ENCODE results near the gene AP1S1.

Gene AP1S1

DNA sequence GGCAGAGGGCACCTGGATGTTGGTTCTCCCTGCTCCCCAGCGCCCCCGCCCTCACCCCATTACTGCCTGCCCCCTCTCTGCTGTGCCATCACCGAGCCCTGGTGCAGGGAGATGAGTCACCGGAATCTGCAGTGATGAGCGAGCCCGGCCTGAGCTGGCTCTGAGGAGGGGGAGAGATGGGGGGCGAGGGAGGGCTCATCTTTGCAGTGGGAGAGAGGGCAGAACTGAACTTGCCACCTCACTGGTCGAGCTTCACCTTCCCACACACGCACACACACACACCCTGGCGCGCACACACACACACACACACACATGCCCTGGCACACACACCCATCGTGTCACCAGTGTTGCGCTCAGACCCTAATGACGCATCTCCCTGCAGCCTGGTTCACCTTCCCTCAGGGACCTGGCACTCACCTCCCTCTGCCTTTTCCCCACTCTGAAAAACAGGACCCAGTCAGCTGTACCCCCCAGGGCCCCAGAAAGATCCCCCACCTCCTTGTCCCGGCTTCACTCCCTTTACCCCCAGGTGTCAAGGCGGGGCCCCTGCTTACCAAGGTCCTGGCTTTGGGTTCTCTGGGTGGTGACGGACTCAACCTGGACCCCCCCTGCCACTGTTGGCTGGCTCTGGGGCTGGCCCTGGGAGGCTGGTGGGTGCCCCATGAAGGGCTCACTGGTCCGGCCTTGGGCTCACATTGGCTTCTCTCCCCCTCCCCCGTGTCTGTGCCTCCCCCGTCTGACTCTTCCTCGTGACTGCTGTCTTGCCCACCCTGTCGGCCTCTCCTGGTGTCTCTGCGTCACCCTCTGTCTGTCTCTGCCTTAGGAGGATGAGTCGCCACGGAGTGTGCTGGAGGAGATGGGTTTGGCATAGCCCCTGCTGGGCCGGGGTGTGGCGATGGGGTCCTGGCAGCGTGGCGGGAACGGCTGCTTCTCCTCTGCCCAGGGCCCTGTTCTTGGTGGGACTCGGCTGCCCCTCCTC lies 5.7 kb downstream of the AP1S1 start:
- Histone ChIP-seq H3K4me1 (ENCODE audit: control insufficient read depth, insufficient read depth, low read length) (peaks cover 27% of the 10 kb centered on the region), H3K9ac (ENCODE audit: low read length in 2 of 2) (no peak overlapping the region), H3K27me3 (ENCODE audit: control insufficient read depth in 1 of 2, insufficient read depth in 2 of 2, low read length in 2 of 2) (peaks cover 24 to 40% of the 10 kb centered on the region in 2 donors), H3K36me3 (ENCODE audit: control insufficient read depth in 2 of 2, insufficient read depth in 2 of 2, low read length in 2 of 2) (peaks cover 12 to 16% of the 10 kb centered on the region in 2 donors), H3K9me3 (ENCODE audit: control insufficient read depth in 2 of 2, low read length in 2 of 2) (no peaks in the 10 kb centered on the region), H3K27ac (ENCODE audit: low read length) (no peak overlapping the region), H3K4me3 (ENCODE audit: low read length in 2 of 2) (no peak overlapping the region)

DNA sequence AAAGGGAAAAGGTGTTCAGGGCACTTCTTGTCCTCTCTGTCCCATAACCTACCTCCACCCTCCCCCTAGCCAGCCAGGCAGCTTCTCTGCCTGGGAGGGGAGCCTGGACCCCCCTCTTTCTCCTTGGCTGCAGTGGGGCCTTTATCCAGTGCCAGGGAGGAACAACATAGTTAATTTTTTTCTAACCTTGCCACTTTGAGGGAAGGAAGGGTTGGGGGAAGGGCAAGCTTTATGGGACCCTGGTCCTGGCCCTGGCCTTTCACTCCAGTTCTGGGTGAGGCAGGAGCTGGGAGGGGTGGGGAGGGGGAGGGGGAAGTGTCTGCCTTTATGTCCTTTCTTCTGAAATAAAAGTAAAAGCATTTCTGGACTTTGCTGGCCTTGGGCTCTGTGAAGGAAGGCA lies 6.6 kb downstream of the AP1S1 start:
- Histone ChIP-seq H3K36me3 (ENCODE audit: control insufficient read depth in 2 of 2, insufficient read depth in 2 of 2, low read length in 2 of 2) (peaks cover 12 to 16% of the 10 kb centered on the region in 2 donors), H3K27me3 (ENCODE audit: control insufficient read depth in 1 of 2, insufficient read depth in 2 of 2, low read length in 2 of 2) (peaks cover 31 to 48% of the 10 kb centered on the region in 2 donors), H3K9ac (ENCODE audit: low read length in 2 of 2) (no peak overlapping the region), H3K27ac (ENCODE audit: low read length) (no peak overlapping the region), H3K4me1 (ENCODE audit: control insufficient read depth, insufficient read depth, low read length) (peaks cover 29% of the 10 kb centered on the region), H3K9me3 (ENCODE audit: control insufficient read depth in 2 of 2, low read length in 2 of 2) (no peaks in the 10 kb centered on the region), H3K4me3 (ENCODE audit: low read length in 2 of 2) (no peak overlapping the region)

DNA sequence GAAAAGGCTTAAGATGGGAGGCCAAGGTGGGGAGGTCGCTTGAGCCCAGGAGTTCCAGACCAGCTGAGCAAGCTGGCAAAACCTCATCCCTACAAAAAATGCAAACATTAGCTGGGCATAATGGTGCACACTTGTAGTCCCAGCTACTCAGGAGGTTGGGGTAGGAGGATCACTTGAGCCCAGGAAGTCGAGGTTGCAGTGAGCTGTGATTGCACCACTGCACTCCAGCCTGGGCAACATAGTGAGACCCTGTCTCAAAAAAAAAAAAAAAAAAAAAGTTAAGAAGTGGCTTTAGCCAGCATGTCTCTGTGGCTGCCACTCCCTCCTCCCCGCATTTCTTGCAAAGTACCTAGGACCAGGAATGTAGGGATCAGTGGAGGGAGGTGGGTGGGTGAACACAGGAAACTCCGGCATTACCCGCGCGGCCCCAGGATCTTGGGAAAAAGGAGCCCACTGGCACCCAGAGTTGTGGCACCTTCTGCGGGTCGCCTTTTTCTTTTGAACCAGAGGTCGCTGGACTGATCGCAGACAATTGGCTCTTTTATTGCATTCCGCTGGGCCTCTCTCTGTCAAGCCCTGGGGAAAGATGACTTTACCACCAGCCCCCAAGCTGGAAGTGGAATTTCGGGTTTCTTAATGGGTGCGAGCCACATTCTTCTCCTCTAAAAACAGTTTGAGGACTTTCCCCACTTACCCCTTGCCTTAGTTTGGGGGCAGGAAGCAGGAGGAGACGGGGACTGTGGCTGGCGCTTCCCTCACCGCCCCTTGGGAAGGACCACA lies 7.6 kb downstream of the AP1S1 start:
- H3K27me3 ChIP-seq (ENCODE audit: control insufficient read depth in 1 of 2, insufficient read depth in 2 of 2, low read length in 2 of 2): peaks cover 37 to 55% of the 10 kb centered on the region in 2 donors
- no peaks in the 10 kb centered on the region for H3K9me3 ChIP-seq (ENCODE audit: control insufficient read depth in 2 of 2, low read length in 2 of 2)
- H3K27ac ChIP-seq (ENCODE audit: low read length): no peak overlapping the region
- no peak overlapping the region for H3K4me3 ChIP-seq (ENCODE audit: low read length in 2 of 2)
- no peak overlapping the region for H3K9ac ChIP-seq (ENCODE audit: low read length in 2 of 2)
- H3K36me3 ChIP-seq (ENCODE audit: control insufficient read depth in 2 of 2, insufficient read depth in 2 of 2, low read length in 2 of 2): peaks cover 12 to 16% of the 10 kb centered on the region in 2 donors
- peaks cover 31% of the 10 kb centered on the region for H3K4me1 ChIP-seq (ENCODE audit: control insufficient read depth, insufficient read depth, low read length)

DNA sequence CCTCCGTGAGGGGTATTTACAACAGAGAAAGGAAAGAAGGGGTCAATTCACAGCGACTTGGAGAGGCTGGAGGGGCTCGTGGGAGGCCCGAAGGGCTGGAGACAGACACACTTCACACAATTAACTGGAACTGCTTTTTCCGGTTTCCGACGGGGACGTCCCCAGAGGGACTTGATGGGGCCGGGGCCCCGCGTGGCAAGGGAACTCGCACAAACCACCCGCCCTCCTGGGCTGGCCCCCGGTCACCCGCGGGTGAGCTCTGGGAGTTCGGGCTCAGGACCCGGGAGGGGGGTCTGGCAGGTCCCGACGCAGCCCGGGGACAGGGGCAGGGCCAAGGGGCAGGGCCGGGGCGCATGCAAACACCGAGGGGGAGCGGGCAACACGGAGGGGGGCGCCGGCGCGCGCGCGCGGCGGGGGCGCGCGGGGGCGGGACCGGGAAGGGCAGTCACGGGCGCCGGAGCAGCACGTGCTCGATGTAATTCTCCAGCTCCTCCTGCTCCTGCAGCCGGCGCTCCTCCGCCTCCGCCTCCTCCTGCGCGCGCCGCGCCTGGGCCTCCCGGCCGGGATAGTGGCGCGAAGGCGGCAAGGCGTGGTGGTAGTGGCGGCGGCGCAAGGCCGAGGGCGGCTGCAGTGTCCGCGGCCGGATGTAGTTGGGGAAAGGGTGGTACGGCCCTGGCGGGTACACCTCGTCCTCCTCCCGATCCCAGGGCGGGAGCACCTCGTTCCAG lies 8.4 kb downstream of the AP1S1 start:
- peaks cover 44 to 64% of the 10 kb centered on the region in 2 donors for H3K27me3 ChIP-seq (ENCODE audit: control insufficient read depth in 1 of 2, insufficient read depth in 2 of 2, low read length in 2 of 2)

DNA sequence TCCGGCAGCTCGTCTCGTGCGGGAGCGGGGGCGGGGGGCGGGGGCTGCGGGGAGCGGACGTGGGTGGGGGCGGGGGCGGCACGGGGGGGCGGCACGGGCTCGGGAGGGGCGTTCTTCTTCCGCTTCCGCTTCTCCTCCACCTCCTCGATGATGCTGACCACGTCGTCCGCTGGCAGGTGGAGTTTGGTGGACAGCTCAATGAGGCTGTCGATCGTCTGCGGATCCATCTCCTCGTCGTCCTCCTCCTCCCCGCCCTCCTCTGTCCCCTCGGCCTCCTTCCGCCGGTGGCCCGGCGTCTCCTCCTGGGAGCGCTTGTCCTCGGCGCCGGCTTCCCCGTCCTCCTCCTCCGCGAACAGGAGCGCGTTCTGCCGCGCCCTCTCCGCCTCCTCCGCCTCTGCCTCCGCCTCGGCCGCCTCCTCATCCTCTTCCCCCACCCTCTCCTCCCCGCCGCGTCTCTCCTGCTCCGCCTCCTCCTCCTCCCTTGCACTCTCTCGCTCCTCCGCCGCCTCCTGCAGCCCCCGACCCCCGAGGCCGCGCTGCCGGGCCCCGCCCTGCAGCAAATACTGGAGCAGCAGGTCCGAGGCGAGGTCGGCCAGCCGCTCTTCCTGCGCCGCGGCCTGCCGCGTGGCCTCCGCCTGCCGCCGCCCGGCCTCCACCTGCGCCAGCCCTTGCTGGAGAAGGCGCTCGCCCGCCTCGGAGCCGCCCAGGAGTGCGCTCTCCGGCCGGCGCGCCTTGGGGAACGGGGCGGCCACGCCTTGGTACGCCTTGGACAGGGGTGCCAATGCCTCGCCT lies 9.2 kb downstream of the AP1S1 start:
- H3K27me3 ChIP-seq (ENCODE audit: control insufficient read depth in 1 of 2, insufficient read depth in 2 of 2, low read length in 2 of 2): peaks cover 51 to 71% of the 10 kb centered on the region in 2 donors
- peak overlapping the region; percentile 31 to 60 for H3K4me3 ChIP-seq (ENCODE audit: low read length in 2 of 2)
- H3K27ac ChIP-seq (ENCODE audit: low read length): no peak overlapping the region

More for the DNA sequence above, 8.4 kb downstream of the AP1S1 start:
- peaks cover 12 to 16% of the 10 kb centered on the region in 2 donors for H3K36me3 ChIP-seq (ENCODE audit: control insufficient read depth in 2 of 2, insufficient read depth in 2 of 2, low read length in 2 of 2)
- H3K9ac ChIP-seq (ENCODE audit: low read length in 2 of 2): no peak overlapping the region
- H3K9me3 ChIP-seq (ENCODE audit: control insufficient read depth in 2 of 2, low read length in 2 of 2): no peaks in the 10 kb centered on the region
- peaks cover 31% of the 10 kb centered on the region for H3K4me1 ChIP-seq (ENCODE audit: control insufficient read depth, insufficient read depth, low read length)
- H3K4me3 ChIP-seq (ENCODE audit: low read length in 2 of 2): peak overlapping the region; percentile 4 to 60
- no peak overlapping the region for H3K27ac ChIP-seq (ENCODE audit: low read length)

DNA sequence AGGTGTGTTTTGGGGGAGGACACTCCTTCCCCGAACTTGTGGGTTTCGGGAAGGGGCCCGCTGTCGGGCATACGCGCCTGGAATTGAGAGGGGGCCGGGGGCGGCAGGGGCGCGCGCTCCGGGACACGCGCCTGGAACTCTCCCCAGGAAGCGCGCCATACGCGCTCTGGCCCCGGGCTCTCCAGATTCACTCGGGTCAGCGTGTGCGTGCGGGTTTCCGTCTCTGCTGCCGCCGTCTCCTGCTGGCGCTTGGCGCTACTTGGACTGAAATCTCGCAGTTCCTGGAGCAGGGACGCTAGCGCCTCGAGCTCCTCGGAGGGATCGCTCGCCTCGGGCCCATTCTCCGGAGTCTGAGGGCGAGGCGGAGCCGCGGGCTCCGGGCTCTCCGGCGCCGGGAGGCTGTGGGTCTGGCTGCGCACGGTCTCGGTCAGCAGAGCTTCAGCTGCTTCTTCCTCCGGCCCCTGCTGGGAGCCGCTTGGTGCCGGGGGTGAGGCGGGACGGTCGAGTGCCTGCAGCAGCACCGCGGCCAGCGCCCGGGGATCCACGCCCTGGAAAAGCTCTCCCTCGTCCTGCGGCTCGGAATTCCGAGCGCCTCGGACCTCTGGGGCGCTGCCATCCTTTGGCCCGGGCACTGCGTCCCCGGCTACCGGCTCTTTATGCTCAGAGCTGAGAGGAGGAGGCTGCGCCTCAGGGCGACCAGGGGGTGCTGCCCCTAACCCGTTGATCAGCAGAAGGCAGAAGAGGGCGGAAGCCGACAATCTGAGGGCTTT lies 10.0 kb downstream of the AP1S1 start:
- H3K36me3 ChIP-seq (ENCODE audit: control insufficient read depth in 2 of 2, insufficient read depth in 2 of 2, low read length in 2 of 2): peaks cover 5 to 8% of the 10 kb centered on the region in 2 donors
- no peaks in the 10 kb centered on the region for H3K9me3 ChIP-seq (ENCODE audit: control insufficient read depth in 2 of 2, low read length in 2 of 2)
- H3K27ac ChIP-seq (ENCODE audit: low read length): no peak overlapping the region
- H3K4me3 ChIP-seq (ENCODE audit: low read length in 2 of 2): no peak overlapping the region
- H3K27me3 ChIP-seq (ENCODE audit: control insufficient read depth in 1 of 2, insufficient read depth in 2 of 2, low read length in 2 of 2): peaks cover 58 to 76% of the 10 kb centered on the region in 2 donors
- peaks cover 32% of the 10 kb centered on the region for H3K4me1 ChIP-seq (ENCODE audit: control insufficient read depth, insufficient read depth, low read length)
- no peak overlapping the region for H3K9ac ChIP-seq (ENCODE audit: low read length in 2 of 2)

More for the DNA sequence above, 9.2 kb downstream of the AP1S1 start:
- Histone ChIP-seq H3K4me1 (ENCODE audit: control insufficient read depth, insufficient read depth, low read length) (peaks cover 31% of the 10 kb centered on the region), H3K9me3 (ENCODE audit: control insufficient read depth in 2 of 2, low read length in 2 of 2) (no peaks in the 10 kb centered on the region), H3K36me3 (ENCODE audit: control insufficient read depth in 2 of 2, insufficient read depth in 2 of 2, low read length in 2 of 2) (peaks cover 9 to 13% of the 10 kb centered on the region in 2 donors), H3K9ac (ENCODE audit: low read length in 2 of 2) (no peak overlapping the region)

DNA sequence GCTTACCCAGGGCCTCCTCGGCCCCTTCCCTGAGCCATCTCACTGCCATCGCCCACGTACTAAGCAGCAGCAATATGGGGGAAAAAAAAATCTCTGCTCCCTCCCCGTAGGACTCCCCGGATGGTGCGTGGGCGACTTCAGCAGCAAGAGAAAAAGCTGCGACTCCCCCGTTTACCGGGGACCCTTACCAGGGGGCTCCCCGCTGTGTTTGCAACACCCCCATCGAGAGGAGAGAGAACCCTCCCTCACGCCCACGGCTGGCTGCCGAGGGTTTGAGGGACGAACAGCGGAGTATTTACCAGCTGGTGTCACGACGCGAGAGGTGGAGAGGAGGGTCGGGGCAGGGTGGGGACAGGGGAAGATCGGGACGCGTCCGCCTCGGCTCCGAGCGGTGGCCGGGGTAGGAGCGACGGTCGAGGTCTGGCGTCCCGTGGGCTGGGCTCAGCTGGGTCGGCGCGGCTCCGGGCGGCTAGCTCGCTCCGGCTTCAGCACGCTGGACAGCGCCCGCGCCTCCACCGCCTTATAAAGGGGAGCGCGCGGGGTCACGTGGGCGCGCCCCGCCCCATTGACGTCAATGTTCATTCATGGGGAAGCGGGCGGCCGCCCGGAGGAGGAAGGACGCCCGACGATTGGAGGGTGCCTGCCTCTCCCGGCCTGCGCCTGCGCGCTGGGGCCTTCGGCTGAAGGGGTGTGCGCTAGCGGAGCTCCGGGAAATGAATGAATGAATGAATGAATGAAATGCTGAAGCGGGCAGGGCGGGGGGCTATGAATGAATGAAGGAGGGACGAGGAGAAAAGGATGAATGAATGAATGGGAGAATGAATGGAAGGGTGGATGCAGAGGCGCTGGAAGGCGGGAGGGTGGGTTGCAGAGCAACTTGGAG lies 11.0 kb downstream of the AP1S1 start, which contains the start of gene VGF:
VGF (minus strand) TSS at position 495 of the 883 bp plus-strand sequence. CDS start 726 bp downstream, outside the sequence.
- Histone ChIP-seq H3K9ac (ENCODE audit: low read length in 2 of 2) (no peak within 1 kb of the TSS), H3K9me3 (ENCODE audit: control insufficient read depth in 2 of 2, low read length in 2 of 2) (no peaks in the 10 kb centered on the region), H3K27me3 (ENCODE audit: control insufficient read depth in 1 of 2, insufficient read depth in 2 of 2, low read length in 2 of 2) (peaks cover 69 to 83% of the 10 kb centered on the region in 2 donors), H3K4me3 (ENCODE audit: low read length in 2 of 2) (peak within 1 kb of the TSS; percentile 17 to 49), H3K36me3 (ENCODE audit: control insufficient read depth in 2 of 2, insufficient read depth in 2 of 2, low read length in 2 of 2) (peaks cover under 1 to 2% of the 10 kb centered on the region in 2 donors), H3K27ac (ENCODE audit: low read length) (no peak within 1 kb of the TSS), H3K4me1 (ENCODE audit: control insufficient read depth, insufficient read depth, low read length) (peaks cover 42% of the 10 kb centered on the region)

DNA sequence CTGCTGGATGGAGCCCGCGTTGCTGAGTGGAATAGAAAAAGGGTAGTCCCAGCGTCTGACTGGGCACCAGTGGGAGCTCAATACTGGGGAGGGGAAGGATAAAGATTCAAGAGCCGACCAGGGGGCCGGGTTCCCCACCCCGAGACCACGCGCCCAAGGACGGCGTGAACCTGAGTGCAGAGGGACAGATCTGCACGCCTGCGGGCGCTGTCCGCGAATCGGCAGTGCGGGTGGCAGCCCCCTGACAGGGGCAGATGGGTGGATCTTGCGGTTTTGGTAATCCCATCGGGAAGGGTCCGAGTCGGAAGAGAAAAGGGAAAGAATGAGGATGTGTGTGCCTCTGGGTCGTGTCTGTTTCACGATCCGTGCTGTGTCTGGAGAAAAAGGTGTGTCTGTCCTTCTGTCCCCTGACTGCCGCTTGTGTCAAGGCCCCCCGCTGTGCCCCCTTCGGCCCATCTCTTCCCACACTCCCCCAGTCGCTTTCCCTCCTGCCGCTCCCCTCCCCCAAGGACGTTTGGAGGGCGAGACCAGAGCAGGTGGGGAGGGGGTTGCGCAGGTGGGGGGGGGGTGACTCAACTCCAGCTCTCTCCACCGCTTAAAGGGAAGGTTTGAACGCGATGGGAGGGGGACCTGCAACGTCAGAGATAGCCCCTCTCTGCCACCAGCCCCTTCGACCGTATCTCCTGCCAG lies 11.8 kb downstream of the AP1S1 start:
- H3K4me3 ChIP-seq (ENCODE audit: low read length in 2 of 2): peak overlapping the region; percentile 17 to 44
- H3K9me3 ChIP-seq (ENCODE audit: control insufficient read depth in 2 of 2, low read length in 2 of 2): no peaks in the 10 kb centered on the region
- H3K9ac ChIP-seq (ENCODE audit: low read length in 2 of 2): no peak overlapping the region
- peaks cover 0 to 2% of the 10 kb centered on the region in 2 donors for H3K36me3 ChIP-seq (ENCODE audit: control insufficient read depth in 2 of 2, insufficient read depth in 2 of 2, low read length in 2 of 2)
- peaks cover 42% of the 10 kb centered on the region for H3K4me1 ChIP-seq (ENCODE audit: control insufficient read depth, insufficient read depth, low read length)
- peaks cover 77 to 91% of the 10 kb centered on the region in 2 donors for H3K27me3 ChIP-seq (ENCODE audit: control insufficient read depth in 1 of 2, insufficient read depth in 2 of 2, low read length in 2 of 2)
- no peak overlapping the region for H3K27ac ChIP-seq (ENCODE audit: low read length)

Measured in stomach smooth muscle (tissue), 2 donors.